GM10248 (cell line): ENCODE data around the gene COL4A2.

Experiments
- CTCF ChIA-PET: fragments of 300-600 bp; sonication (Branson Sonifier 250); formaldehyde crosslinking; extraction: SDS; loops from one replicate; lab custom pipeline; 2021; ENCODE audit warnings: antibody characterized with exemption; lab: Yijun Ruan, JAX
- POLR2A ChIA-PET: fragments of 350-650 bp; sonication (Branson Sonifier 250); formaldehyde crosslinking; extraction: SDS; loops from one replicate; lab custom pipeline; 2020; ENCODE audit warnings: antibody characterized with exemption; lab: Yijun Ruan, JAX
- DNase-seq: peaks from one replicate; pipeline ENCODE4 v3.0.0; 2012; ENCODE audit errors: extremely low spot score
- TF ChIP-seq, protein P1 (sequence below): IDR thresholded peaks from 2 replicates; pipeline ENCODE4 v1.5.1; 2012; ENCODE audit warnings: mild to moderate bottlenecking, low read depth; ENCODE audit errors: extremely low read depth, missing control alignments, control extremely low read depth

Gene COL4A2

DNA sequence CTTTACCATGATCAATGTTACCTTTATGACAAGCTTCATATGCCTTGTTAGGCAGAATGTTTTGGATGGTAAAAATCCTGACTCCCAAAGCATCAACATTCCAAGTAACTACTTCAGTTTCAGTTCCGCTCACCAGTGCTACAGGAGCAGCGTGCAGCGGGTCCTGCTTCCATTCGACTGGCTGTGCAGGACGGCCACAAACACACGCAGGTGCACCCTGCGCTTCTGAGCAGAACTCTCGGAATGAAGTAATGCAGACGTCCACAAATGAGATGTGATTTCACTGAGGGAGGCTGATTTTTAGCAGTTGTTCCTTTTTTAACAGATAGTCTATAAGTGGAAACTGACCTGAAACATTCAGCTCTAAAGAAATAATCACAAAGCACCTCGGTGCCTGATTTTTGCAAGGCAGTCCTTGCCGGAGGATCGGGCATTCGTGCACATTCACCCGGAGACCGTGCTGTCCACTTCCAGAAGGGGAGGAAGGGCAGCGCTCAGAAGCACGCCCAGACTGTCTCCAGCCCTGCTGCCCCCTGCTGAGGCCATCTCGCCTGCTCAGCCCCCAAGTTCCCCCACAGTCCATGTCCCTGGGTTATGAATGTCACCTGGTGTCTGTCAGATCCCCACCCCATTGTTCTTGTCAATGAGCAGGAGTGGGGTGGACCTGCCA, 168.6 kb downstream of the COL4A2 start:
- CTCF ChIA-PET: interaction anchor here (0.9 to 3.2 kb wide), 3 partner anchors 11 to 118 kb away, joined by 3 to 16 read pairs (median 3); no protein-coding TSS in a partner anchor

DNA sequence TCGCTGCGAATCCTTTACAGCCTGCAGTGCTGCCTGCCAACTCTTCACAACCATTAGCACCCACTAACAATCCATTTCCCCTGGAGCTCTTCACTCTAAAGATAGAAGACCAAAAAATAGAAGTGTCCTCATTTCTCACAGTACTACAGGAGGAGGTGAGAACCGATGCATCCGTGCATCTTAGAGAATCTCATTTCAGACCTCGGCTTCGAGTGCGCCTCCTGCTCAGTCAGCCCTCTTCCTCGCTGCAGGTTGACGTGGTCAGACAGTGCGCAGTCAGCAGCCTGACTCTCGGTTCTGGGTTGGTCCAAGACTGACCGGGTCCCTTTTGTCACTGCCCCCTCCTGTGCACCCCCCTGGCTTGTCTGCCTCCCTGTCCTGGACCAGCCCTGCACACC, 169.1 kb downstream of the COL4A2 start:
- no peak for DNase-seq
- ChIA-PET POLR2A (no interaction called here), CTCF (interaction anchor here (1.3 to 3.2 kb wide), 2 partner anchors 11 to 21 kb away, joined by 3 to 16 read pairs; no protein-coding TSS in a partner anchor)
- TF ChIP-seq, protein P1, sequence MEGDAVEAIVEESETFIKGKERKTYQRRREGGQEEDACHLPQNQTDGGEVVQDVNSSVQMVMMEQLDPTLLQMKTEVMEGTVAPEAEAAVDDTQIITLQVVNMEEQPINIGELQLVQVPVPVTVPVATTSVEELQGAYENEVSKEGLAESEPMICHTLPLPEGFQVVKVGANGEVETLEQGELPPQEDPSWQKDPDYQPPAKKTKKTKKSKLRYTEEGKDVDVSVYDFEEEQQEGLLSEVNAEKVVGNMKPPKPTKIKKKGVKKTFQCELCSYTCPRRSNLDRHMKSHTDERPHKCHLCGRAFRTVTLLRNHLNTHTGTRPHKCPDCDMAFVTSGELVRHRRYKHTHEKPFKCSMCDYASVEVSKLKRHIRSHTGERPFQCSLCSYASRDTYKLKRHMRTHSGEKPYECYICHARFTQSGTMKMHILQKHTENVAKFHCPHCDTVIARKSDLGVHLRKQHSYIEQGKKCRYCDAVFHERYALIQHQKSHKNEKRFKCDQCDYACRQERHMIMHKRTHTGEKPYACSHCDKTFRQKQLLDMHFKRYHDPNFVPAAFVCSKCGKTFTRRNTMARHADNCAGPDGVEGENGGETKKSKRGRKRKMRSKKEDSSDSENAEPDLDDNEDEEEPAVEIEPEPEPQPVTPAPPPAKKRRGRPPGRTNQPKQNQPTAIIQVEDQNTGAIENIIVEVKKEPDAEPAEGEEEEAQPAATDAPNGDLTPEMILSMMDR: no peak

More for the DNA sequence above, 168.6 kb downstream of the COL4A2 start:
- no peak for DNase-seq
- TF ChIP-seq, protein P1: no peak
- POLR2A ChIA-PET: no interaction called here

DNA sequence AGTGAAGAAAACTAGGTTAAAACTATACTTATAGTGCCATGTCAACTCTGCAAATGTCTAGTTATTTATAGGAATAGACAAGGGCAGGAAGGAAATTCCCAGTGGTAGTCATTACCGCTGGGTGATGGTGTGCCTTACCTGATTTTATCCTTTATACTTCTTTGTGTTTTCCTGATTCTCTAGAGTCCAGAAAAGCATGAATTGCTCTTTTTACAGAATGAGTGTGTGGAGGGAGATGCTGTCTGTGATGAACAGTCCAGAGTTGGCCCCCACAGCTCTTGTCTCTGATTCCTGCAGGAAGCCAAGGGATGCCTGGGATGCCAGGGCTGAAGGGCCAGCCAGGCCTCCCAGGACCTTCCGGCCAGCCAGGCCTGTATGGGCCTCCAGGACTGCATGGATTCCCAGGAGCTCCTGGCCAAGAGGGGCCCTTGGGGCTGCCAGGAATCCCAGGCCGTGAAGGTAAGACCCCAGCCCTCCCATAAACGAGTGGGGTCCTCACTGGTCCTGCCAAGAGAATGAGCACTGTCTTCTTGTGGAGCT, 170.7 kb downstream of the COL4A2 start:
- ChIA-PET CTCF (no interaction called here), POLR2A (no interaction called here)
- DNase-seq: no peak
- TF ChIP-seq, protein P1: no peak

DNA sequence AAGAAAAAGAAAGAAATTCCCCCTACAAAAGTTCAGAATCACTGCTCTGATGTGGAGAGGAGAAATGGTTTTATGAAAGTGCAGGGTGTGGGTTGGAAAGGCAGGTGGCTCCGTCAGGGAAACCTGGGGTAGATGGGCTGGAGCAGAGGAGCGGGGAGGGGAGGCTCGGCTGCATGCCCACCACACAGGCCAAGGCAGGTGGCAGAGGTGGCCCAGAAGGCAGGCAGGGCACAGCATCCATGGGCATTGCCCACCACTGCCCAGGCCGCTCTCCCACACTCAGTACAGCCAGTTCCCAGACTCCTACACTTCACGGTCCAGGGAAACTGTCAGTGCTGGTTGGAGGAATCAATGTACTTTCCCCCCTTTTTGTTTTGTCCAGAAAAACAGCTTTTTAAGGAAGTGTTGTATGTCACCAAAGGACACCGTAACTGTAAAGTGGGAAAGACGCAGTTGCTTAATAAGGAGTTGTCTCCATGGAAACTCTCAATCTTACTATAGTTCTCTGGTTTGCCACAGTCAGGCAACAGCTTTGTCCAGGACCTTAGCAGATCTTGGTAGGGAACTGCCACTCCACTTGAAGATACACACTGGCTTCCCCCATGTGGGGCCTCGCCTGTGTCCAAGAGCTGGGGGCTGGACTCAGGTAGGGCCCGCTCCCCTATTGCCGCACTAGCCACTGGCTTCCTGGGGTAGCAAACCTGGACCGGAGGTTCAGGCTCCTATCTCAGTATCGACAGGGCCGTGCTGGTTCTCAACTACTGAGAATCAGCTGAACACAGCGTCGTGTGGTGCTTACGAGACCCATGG, 171.5 kb downstream of the COL4A2 start:
- ChIA-PET POLR2A (no interaction called here), CTCF (interaction anchor here (2.1 kb wide), 1 partner anchor 23 kb away, joined by 7 read pairs; no protein-coding TSS in a partner anchor)
- DNase-seq: no peak
- TF ChIP-seq, protein P1: no peak

DNA sequence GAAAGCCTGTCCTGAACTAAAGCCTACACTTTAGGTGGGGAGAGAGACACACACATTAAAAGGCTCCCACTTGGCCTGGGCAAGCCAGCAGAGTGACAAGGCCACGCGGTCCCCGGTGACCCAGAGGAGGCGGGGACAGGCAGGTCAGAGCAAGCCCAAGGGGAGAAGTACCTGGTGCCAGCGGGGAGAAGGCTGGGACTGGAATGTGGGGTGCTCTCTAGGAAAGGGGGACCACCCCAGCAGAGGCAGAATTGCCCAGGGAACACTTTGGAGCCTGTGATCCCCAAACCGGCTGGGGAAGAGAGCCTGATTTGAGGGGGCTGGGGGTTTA, 172.1 kb downstream of the COL4A2 start:
- TF ChIP-seq, protein P1: no peak
- ChIA-PET POLR2A (no interaction called here), CTCF (interaction anchor here (0.7 to 2.1 kb wide), 2 partner anchors 23 to 73 kb away, joined by 3 to 7 read pairs; no protein-coding TSS in a partner anchor)
- DNase-seq: no peak

DNA sequence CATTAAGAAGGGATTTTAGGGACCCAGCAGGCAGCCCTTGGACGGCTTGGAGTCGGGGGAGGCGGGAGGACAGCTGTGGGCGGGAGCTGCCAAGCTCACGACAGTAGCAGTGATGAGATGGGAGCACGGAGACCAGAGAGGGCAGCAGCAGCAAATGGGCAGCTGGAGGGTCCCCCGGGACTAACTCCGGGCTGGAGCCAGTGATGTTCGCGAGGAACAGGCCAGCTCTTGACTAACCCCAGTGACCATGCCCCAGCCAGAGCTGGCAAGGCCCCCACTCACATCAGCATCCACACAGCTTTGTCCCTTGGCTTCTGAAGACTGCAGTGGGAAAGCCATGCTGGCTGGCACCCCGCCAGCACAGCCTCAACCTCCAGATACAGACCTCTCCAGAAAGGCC, 172.6 kb downstream of the COL4A2 start:
- ChIA-PET POLR2A (no interaction called here), CTCF (interaction anchor here (0.7 to 2.1 kb wide), 3 partner anchors 21 to 72 kb away, joined by 3 to 7 read pairs (median 4); no protein-coding TSS in a partner anchor)
- TF ChIP-seq, protein P1: no peak
- DNase-seq: no peak
